RPMI8226 (cell line): Measurements from ENCODE around the gene INPP1.

ENCODE experiments used
- DNase-seq: peaks from one replicate; pipeline ENCODE4 v3.0.0-alpha.2; 2015

INPP1 gene

DNA sequence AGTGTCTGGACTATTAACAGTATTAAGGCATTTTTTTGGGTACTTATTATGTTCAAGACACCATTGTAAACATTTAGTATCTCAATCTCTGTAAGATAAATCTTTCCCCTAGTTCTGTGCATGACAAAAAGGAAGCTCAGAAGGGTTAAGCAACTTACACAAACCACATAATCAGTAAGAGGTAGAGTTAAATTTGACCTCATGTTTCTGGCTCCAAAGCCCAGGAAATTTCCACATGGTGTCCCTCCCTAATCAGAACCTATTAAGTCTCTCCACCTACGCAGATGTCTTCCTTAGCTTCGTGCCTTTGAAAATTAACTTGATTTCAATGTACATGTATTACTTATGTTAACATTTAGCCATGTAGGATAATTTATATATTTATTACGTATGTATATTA is 66.8 kb downstream of the INPP1 start:
- DNase-seq: no peak

DNA sequence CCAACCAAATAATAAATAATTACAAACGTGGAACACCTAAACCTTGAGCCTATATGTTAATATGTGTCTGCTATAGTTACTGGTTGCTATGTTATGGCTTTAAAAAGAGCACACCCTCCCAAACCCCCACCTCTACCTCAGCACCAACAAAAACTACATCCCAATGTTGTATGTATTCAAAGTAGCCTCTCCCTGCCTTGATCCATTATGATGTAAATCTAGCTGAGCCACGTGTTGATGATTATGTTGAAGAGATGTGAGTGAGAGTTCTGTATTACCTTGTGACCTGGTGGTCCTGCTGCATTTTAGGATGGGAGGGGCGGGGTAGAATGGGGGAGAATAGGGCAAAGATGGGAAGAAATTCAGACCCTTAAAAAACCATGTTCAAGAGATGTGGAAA is 69.6 kb downstream of the INPP1 start:
- DNase-seq: no peak

DNA sequence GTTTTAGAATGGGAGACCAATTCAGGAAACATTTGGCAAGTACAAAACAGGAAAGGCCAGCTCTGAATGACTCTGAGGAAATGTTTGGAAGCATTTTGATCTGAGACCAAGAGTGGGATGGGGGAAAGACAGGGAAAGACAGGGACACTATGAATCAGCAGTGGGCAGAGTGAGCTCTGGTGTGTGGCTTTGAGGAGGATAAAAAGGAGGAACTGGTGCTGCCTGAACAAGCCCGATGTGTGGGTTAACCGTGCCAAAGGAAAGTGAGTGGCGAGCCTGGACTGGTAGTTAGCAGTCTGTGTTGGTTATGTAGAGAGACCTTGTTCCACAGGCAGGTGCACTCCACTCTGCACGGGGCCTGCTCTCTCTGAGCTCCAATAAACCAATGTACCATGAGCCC is 70.0 kb downstream of the INPP1 start:
- DNase-seq: no peak

DNA sequence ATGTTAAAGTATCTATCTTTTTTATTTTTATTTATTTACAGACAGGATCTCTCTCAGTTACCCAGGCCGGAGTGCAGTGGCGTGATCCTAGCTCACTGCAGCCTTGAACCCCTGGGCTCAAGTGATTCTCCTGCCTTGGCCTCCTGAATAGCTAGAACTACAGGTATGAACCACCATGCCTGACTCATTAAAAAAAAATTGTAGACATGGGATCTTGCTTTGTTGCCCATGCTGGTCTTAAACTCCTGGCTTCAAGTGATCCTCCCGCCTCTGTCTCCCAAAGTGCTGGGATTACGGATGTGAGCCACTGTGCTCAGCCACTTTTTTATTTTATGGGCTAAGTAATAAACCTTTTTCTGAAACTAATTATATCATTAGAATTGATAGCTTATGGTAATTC is 71.9 kb downstream of the INPP1 start:
- DNase-seq: no peak

DNA sequence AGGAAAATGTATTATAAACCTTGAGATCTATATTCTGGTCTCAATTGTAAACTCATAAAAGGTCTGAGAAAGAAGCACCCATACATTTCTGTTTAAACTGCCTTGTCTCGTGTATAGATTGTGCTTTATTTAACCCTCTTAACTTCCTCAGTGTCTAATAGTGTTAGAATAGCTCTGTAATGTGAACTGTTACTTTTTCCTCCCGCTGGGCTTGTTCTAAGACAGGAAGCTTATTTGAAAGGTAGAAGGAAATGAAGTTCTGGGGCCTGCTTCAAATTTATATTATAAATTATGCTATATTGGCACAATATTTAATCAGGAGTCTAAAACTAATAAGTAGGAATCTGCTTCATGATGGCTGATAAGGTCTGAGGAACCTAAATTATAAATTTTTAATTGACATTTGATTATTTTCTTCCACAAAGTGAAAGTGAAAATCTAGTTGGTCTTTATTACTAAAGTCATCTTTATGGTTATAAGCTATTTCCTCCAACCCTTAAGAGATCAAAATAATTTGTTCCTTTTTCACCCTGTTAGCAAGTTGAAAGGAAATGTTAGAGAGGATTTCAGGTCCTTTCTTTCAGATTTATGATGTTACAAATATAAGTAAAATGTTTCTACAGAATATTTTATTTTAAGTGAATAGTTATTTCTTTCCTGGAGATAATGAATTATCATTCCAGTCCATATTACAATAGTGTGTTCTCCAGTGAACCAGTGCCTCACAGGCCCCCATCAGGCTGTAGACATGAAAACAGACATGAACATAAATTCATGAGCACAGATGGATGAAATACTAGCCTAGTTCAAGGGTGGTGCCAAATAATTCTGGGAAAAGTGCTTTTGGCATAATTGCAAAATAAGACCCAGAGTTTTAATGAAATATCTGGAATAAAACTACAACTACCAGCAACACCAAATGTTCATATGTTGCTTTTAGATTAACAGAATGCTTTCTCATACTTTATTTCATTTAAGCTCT is 72.7 kb downstream of the INPP1 start:
- DNase-seq: no peak

DNA sequence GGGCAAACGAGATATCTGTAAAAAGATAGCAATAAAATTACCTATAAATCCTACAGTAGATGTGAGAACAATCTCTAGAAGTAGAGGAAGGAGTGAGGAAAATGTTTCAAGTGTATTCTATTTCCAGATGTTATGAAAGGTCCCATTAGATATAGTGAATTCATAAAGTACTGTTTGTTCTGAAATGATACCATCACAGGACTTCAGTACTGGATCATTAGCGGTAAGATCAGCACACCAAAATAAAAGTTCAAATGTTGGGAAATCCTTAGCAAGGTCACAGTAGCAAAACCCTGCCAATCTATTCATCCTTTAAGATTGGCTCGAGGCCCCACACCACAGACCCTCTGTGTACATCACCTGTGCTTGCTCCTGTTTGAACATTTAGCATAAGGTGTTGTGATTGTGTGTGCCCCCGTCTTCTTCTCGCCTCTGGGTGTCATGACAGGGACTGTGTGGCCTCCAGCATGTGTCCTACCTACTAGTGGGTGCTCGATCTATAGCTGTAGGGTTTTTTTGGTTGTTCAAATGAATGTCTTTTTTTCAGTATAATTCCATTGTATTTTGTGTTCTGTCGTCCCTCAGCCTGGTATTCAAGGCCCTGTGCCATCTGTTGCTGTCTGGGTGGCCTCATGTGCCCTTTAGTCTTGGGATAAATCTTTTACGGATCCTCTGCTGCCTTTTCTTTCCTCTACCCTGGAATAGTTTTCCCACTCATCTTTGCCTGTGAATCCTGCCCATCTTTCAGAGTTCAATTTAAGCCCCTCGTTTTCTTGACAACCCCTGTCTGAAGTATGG is 73.9 kb downstream of the INPP1 start:
- no peak for DNase-seq

DNA sequence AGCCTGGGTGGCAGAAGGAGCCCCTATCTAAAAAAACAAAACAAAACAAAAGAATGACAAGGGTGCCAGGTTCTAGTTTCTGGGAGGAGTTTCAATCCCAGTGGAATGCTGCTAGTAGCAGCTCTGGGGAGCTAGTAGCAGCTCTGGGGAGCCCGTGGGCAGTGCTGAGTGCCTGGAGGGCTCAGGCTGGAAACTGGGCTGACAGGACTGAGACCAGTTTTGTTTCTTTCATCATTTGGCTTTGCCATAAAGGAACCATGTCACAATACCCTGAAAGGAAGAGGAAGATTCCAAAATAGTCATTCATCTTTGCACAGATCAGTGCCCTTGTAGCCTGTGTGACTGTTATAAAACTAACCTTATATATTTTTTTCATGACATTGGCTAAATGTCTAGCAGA is 75.3 kb downstream of the INPP1 start:
- DNase-seq: no peak

DNA sequence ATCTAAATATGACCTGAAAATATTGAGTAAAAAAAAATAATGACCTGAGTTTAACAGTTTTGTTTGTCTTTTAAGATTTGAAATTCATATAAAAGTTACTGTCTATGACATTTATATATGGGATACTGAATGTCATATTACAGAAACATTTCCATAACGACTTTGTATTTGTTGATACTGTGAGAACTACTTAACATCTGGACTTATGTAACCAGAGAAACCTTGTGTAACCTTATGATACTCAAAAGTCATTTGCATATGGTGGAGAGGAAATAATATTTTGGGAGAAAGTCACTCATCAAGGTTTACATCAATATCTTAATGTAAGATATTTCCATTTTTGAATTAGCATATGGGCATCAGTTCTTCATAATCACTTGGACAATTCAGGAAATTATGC is 77.4 kb downstream of the INPP1 start:
- DNase-seq: no peak
